ENCODE data around the gene HSPA4. TPM values are rescaled to one million over a fixed set of nuclear protein-coding genes. Genes with fewer than 3 reads are reported as not detected.

HSPA4 gene
- total and polyA plus RNA-seq, 2 donors (not counting 1 experiment from before 2014, with no cell fraction given), result 18.1 to 95.0 TPM

DNA sequence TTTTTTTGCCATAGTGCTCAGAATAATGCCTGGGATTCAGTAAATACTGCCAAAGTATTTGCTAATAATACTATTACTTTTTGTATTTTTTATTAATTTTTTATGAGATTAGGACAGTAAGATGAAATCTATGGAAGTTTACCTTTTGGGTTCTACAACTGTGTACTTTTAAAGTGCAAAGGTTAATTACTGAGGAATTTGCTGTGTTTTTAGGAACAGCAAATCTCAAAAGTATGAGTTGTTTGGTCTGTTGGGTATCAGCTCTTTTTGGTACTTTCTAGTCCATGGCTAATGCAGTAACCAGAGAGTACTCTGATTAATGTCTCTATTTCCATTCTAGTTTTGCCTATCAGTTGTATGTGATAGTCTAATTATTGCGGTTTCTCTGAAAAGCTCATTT lies 5.1 kb downstream of the HSPA4 start:
- peaks cover 30 to 33% of the 10 kb centered on the region in 2 donors for H3K4me1 ChIP-seq (ENCODE audit: control insufficient read depth in 2 of 2, insufficient read depth in 2 of 2, low read length in 2 of 2)
- H3K79me2 ChIP-seq (ENCODE audit: control insufficient read depth, insufficient read depth, low read length), result peaks cover 95% of the 10 kb centered on the region
- WGBS (ENCODE audit: insufficient coverage), result no CpG with 5 or more reads among the region's 1 CpG
- H3K27ac ChIP-seq (ENCODE audit: low read length in 2 of 2), result no peak overlapping the region
- POLR2A ChIA-PET, result no interaction called here
- intact Hi-C loops (cut with micrococcal nuclease), result no loop called here
- no peak overlapping the region for H3K27ac Mint-ChIP-seq
- peaks cover 68% of the 10 kb centered on the region for H4K20me1 ChIP-seq (ENCODE audit: control insufficient read depth, insufficient read depth, low read length, poor library complexity, severe bottlenecking)
- H3K9me3 Mint-ChIP-seq (ENCODE audit: insufficient read depth), result no peaks in the 10 kb centered on the region
- no peak overlapping the region for H2AFZ ChIP-seq (ENCODE audit: insufficient read depth, low read depth, low read length, poor library complexity, severe bottlenecking)
- no peak for ATAC-seq (ENCODE audit: low read depth)
- CTCF ChIA-PET, result no interaction called here
- no peaks in the 10 kb centered on the region for H3K27me3 ChIP-seq (replicated peaks in 1 of 4; ENCODE audit: control extremely low read depth in 1 of 4, control insufficient read depth in 3 of 4, insufficient read depth in 4 of 4, low read length in 3 of 4)
- H3K36me3 ChIP-seq (replicated peaks in 1 of 2; ENCODE audit: control extremely low read depth in 1 of 2, control insufficient read depth in 1 of 2, extremely low read depth in 1 of 2, insufficient read depth in 2 of 2, low read length in 1 of 2), result peaks cover 0 to 2% of the 10 kb centered on the region in 2 experiments
- no peak for DNase-seq
- no peak overlapping the region for H3K4me2 ChIP-seq (replicated peaks; ENCODE audit: low read depth, low read length, poor library complexity, severe bottlenecking)
- peaks cover 63% of the 10 kb centered on the region for H3K4me1 Mint-ChIP-seq
- no peaks in the 10 kb centered on the region for H3K9me3 ChIP-seq (ENCODE audit: control extremely low read depth in 1 of 3, control insufficient read depth in 2 of 3, insufficient read depth in 1 of 3, low read length in 2 of 3)
- no peak overlapping the region for H3K4me3 ChIP-seq (ENCODE audit: control extremely low read depth in 1 of 5, extremely low read depth in 1 of 5, insufficient read depth in 1 of 5, low read depth in 2 of 5, low read length in 4 of 5)
- H3K9ac ChIP-seq (ENCODE audit: low read length), result no peak overlapping the region
- no peak overlapping the region for H3K4me3 Mint-ChIP-seq
- TF ChIP-seq, protein P1, sequence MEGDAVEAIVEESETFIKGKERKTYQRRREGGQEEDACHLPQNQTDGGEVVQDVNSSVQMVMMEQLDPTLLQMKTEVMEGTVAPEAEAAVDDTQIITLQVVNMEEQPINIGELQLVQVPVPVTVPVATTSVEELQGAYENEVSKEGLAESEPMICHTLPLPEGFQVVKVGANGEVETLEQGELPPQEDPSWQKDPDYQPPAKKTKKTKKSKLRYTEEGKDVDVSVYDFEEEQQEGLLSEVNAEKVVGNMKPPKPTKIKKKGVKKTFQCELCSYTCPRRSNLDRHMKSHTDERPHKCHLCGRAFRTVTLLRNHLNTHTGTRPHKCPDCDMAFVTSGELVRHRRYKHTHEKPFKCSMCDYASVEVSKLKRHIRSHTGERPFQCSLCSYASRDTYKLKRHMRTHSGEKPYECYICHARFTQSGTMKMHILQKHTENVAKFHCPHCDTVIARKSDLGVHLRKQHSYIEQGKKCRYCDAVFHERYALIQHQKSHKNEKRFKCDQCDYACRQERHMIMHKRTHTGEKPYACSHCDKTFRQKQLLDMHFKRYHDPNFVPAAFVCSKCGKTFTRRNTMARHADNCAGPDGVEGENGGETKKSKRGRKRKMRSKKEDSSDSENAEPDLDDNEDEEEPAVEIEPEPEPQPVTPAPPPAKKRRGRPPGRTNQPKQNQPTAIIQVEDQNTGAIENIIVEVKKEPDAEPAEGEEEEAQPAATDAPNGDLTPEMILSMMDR (IDR thresholded peaks at IDR 0.05), result no peak
- no peak for TF ChIP-seq EZH2 (IDR thresholded peaks at IDR 0.05; ENCODE audit: borderline replicate concordance, insufficient read depth, low read depth, low read length, poor library complexity, severe bottlenecking)
- no peaks in the 10 kb centered on the region for H3K27me3 Mint-ChIP-seq

DNA sequence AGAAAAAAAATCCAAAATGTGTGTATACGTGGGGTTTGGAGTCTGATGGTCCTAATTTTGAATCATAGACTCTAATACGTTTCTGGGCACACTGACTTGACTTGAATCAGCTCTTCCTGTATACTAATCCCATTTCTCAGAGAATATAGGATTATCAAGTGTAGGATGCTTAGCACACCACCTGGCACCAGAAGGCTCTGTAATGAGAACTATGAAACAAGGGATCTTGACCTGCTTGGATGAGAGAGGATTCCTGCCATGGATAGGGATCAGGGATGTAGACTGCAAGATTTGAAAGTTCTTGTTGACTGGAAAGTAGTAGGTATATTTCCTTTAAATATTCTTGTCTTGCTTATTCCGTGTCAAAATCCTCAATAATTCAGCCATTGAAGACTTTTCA lies 7.8 kb downstream of the HSPA4 start:
- Histone ChIP-seq H3K36me3 (replicated peaks in 1 of 2; ENCODE audit: control extremely low read depth in 1 of 2, control insufficient read depth in 1 of 2, extremely low read depth in 1 of 2, insufficient read depth in 2 of 2, low read length in 1 of 2) (peaks cover 0 to 6% of the 10 kb centered on the region in 2 experiments), H3K27ac (ENCODE audit: low read length in 2 of 2) (peak overlapping the region in 1 of 2 donors; percentile 17), H3K27me3 (replicated peaks in 1 of 4; ENCODE audit: control extremely low read depth in 1 of 4, control insufficient read depth in 3 of 4, insufficient read depth in 4 of 4, low read length in 3 of 4) (no peaks in the 10 kb centered on the region), H3K79me2 (ENCODE audit: control insufficient read depth, insufficient read depth, low read length) (peaks cover 97% of the 10 kb centered on the region), H4K20me1 (ENCODE audit: control insufficient read depth, insufficient read depth, low read length, poor library complexity, severe bottlenecking) (peaks cover 82% of the 10 kb centered on the region), H3K4me3 (ENCODE audit: control extremely low read depth in 1 of 5, extremely low read depth in 1 of 5, insufficient read depth in 1 of 5, low read depth in 2 of 5, low read length in 4 of 5) (no peak overlapping the region), H3K9me3 (ENCODE audit: control extremely low read depth in 1 of 3, control insufficient read depth in 2 of 3, insufficient read depth in 1 of 3, low read length in 2 of 3) (no peaks in the 10 kb centered on the region), H2AFZ (ENCODE audit: insufficient read depth, low read depth, low read length, poor library complexity, severe bottlenecking) (no peak overlapping the region), H3K4me2 (replicated peaks; ENCODE audit: low read depth, low read length, poor library complexity, severe bottlenecking) (no peak overlapping the region), H3K4me1 (ENCODE audit: control insufficient read depth in 2 of 2, insufficient read depth in 2 of 2, low read length in 2 of 2) (peaks cover 22 to 30% of the 10 kb centered on the region in 2 donors), H3K9ac (ENCODE audit: low read length) (no peak overlapping the region)
- H3K27ac Mint-ChIP-seq, result peak overlapping the region; percentile 2
- H3K27me3 Mint-ChIP-seq, result no peaks in the 10 kb centered on the region
- intact Hi-C loops (cut with micrococcal nuclease), result no loop called here
- ChIA-PET POLR2A (no interaction called here), CTCF (no interaction called here)
- WGBS (ENCODE audit: insufficient coverage), result no CpG with 5 or more reads among the region's 3 CpGs
- TF ChIP-seq, protein P1 (IDR thresholded peaks at IDR 0.05), result no peak
- TF ChIP-seq EZH2 (IDR thresholded peaks at IDR 0.05; ENCODE audit: borderline replicate concordance, insufficient read depth, low read depth, low read length, poor library complexity, severe bottlenecking), result no peak
- H3K9me3 Mint-ChIP-seq (ENCODE audit: insufficient read depth), result no peaks in the 10 kb centered on the region
- DNase-seq (no peak), ATAC-seq (ENCODE audit: low read depth) (no peak)
- H3K4me1 Mint-ChIP-seq, result peaks cover 55% of the 10 kb centered on the region
- H3K4me3 Mint-ChIP-seq, result no peak overlapping the region

Data from B cell (primary cell).